A549 (cell line): ENCODE data around the gene SPDYE16.
"Not testable (repeated sequence)": the region's sequence is repeated elsewhere in the genome, so short reads cannot be mapped to it uniquely, and the experiment has no call there.

ENCODE experiments used
- CHD2 ChIP-seq: fragments of 150-350 bp; IDR thresholded peaks from 2 replicates; pipeline ENCODE4 v1.6.1; 2014; ENCODE audit warnings: low read length; ENCODE audit not compliant: partially characterized antibody
- EHMT2 ChIP-seq: fragments of 200-600 bp; sonication (generic); IDR thresholded peaks from 2 replicates; pipeline ENCODE4 v1.6.1; 2016; ENCODE audit warnings: antibody characterized with exemption, low read depth, mild to moderate bottlenecking, moderate library complexity
- JUNB ChIP-seq: fragments of >200 bp; sonication (Bioruptor Twin); formaldehyde crosslinking; IDR thresholded peaks from 2 replicates; pipeline ENCODE4 v1.6.1; 2016

DNA sequence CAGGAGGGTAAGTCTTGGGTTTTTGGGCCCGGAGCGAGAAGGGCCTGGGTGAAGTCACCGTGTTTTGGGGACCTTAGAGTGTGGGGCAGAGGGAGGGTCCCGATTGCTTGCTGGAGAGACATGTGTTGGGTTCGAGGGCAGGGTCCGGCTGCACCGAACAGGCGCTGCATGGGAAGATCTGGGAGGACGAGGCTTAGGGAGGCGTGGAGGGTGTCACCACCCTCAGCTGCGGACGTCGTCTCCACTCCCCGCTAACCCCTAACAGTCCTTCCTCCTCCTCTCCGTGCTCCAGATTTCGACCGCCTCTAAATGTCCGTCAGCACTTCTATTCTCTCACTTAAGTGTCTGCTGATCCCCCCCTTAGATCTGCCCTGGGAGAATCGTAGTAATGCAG lies 6.8 kb upstream of the SPDYE16 start:
- TF ChIP-seq JUNB, EHMT2, CHD2: not testable (repeated sequence)
